ENCODE results near the gene IFI27L2. TPM values are rescaled to one million over a fixed set of nuclear protein-coding genes. Genes with fewer than 3 reads are reported as not detected.

Gene IFI27L2
- total RNA-seq, 1 donor from 2014 or later: 52.4 TPM

GRCh38 chr14:94079891-94080620, 49.3 kb downstream of the IFI27L2 start:
- no peak for DNase-seq (ENCODE audit: missing footprints)
- no peak for ATAC-seq
- intact Hi-C loops (cut with DNase I): loop anchor here (2.0 to 5.0 kb wide), 2 partner anchors 38 to 49 kb away; partner anchors contain the start of gene IFI27L2

- intact Hi-C loops (cut with DNase I): no loop called here
- ATAC-seq (no peak), DNase-seq (ENCODE audit: missing footprints) (no peak)
Observed at GRCh38 chr14:94077823-94078222, 51.6 kb downstream of the IFI27L2 start.

Other genes with a start within 250 kb of the IFI27L2 start
- not detected for gene FAM181A, start 202.3 kb downstream of the IFI27L2 start, total RNA-seq
- 294 TPM for gene ASB2, start 153.0 kb downstream of the IFI27L2 start, total RNA-seq
- 0.84 TPM for gene CCDC197, start 132.3 kb downstream of the IFI27L2 start, total RNA-seq
- 0.35 TPM for gene OTUB2, start 103.3 kb downstream of the IFI27L2 start, total RNA-seq
- gene DDX24, start 48.4 kb downstream of the IFI27L2 start, total RNA-seq: 187 TPM
- 10.7 TPM for gene IFI27L1, start 48.3 kb downstream of the IFI27L2 start, total RNA-seq
- gene IFI27, start 18.9 kb downstream of the IFI27L2 start, total RNA-seq: 164 TPM
- gene PPP4R4, start 44.7 kb upstream of the IFI27L2 start, total RNA-seq: 0.16 TPM
- not detected for gene SERPINA10, start 163.7 kb upstream of the IFI27L2 start, total RNA-seq
- gene SERPINA6, start 193.7 kb upstream of the IFI27L2 start, total RNA-seq: not detected
- not detected for gene SERPINA2, start 237.1 kb upstream of the IFI27L2 start, total RNA-seq

Measured in Right ventricle myocardium inferior (tissue), 1 donor.